Activated CD8-positive, alpha-beta memory T cell treated with anti-CD3 and anti-CD28 coated beads for 36 hours (primary cell): ENCODE results near the gene PIGK. TPM values are rescaled to one million over a fixed set of nuclear protein-coding genes. Genes with fewer than 3 reads are reported as not detected.
"Not testable (repeated sequence)": the region's sequence is repeated elsewhere in the genome, so short reads cannot be mapped to it uniquely, and the experiment has no call there.

Source experiments
- CTCF ChIA-PET: fragments of 350-600 bp; sonication (Branson Sonifier 250); formaldehyde crosslinking; loops from one replicate; lab custom pipeline; 2021; ENCODE audit warnings: antibody characterized with exemption; lab: Charles Lee
- POLR2A ChIA-PET: fragments of 350-600 bp; sonication (Branson Sonifier 250); formaldehyde crosslinking; loops from one replicate; lab custom pipeline; 2021; ENCODE audit warnings: antibody characterized with exemption; lab: Charles Lee
- total RNA-seq, 2 experiments: library from RNA; stranded (reverse); gene quantifications; one replicate each; pipeline ENCODE4 v1.2.3, GENCODE V29; 2021

The PIGK gene
- total RNA-seq, 2 experiments from 2014 or later: 22.8 to 23.2 TPM

- POLR2A ChIA-PET: no interaction called here
- CTCF ChIA-PET: no interaction called here
Measured at GRCh38 chr1:77200806-77201205, 18.4 kb downstream of the PIGK start.

GRCh38 chr1:77200293-77200692 is 18.9 kb downstream of the PIGK start:
- ChIA-PET POLR2A (no interaction called here), CTCF (no interaction called here)

- ChIA-PET CTCF (no interaction called here), POLR2A (no interaction called here)
Measured at GRCh38 chr1:77197351-77197750, 21.9 kb downstream of the PIGK start.

DNA sequence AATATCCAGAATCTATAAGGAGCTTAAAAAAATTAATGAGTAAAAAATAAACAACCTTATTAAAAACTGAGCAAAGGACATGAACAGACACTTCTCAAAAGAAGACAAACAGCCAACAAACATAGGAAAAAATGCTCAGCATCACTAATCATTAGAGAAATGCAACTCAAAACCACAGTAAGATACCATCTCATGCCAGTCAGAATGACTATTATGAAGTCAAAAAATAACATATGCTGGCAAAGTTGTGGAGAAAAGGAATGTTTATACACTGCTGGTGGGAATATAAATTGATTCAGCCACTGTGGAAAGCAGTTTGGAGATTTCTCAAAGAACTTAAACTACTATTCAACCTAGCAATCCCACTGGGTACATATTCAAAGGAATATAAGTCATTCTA is 25.3 kb downstream of the PIGK start:
- CTCF ChIA-PET: no interaction called here
- POLR2A ChIA-PET: no interaction called here

GRCh38 chr1:77188770-77189169 is 30.5 kb downstream of the PIGK start:
- ChIA-PET CTCF (no interaction called here), POLR2A (no interaction called here)

DNA sequence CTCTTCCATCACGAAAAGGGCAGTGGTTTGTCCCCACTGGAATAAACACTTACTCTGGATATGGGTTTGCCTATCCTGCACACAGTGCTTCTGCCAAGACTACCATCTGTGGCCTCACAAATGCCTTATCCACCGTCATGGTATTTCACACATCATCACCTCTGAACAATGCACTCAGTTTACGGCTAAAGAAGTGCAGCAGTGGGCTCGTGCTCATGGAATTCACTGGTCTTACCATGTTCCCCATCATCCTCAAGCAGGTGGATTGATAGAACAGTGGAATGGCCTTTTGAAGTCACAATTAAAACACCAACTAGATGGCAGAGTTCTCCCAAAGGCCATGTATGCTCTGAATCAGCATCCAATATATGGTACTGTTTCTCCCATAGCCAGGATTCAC is 32.3 kb downstream of the PIGK start:
- CTCF ChIA-PET, POLR2A ChIA-PET: not testable (repeated sequence)

DNA sequence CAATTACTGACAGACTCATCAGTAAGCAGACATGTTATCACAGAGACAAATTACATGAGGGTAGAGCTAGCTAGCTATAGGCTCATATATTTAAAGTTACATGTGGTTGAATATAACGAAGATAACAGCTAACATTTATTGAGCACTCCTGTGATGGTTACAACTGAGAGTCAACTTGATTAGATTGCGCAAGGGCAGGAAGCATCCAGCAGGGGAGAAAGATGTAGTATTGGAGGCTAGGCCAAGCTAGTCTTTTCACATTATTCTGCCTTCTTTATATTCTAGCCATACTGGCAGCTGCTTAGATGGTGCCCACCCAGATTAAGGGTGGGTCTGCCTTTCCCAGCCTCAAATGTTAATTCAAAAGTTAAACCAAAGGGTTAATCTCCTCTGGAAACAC is 37.1 kb downstream of the PIGK start:
- CTCF ChIA-PET: no interaction called here
- POLR2A ChIA-PET: no interaction called here

GRCh38 chr1:77179632-77180031 is 39.6 kb downstream of the PIGK start:
- POLR2A ChIA-PET: no interaction called here
- CTCF ChIA-PET: no interaction called here

DNA sequence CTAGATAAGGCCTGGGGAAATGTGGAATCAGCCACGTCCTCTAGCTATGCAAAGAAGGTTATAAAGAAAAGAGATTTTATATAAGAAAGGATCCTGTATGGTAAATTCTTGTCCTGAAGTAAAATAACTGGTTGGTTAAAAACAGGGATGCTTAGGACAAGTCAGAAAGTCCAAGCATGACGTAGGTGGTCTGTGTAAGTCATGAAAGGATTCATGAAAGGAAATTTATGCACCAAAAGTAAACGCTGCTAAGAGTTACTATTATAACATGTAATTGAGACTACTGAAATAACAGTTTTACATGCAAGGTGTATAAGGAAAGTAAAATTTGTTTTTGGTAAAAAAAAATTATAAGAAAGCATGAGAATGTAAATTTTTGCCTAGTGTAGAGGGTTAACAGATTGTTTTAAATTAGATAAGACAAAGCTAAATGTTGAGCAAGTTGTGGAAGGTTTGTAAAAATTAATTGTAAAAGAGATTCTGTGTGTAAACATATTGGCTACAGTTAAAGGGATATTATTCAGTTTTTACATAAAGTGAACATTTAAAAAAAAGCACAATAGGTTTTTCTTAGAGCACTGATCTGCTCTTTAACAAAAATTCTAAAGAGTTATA is 43.9 kb downstream of the PIGK start:
- CTCF ChIA-PET: no interaction called here
- POLR2A ChIA-PET: no interaction called here

DNA sequence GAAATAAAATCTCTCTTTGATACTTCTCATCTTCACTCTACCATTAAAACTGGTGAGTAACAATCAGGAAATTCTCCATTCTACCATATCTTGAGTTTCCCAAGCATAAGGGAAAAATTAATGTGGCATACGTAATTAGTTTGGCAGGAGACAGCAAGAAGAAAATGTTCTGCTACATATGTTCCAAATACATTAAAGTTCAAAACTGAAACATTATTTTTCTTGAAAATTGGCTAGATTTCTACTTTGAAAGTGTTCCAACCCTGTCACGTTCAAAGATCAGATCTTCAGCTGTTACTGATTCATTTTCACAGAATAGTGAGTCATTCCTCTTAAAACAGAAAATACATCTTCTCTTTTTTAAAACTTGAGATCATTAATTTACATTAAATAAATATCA is 48.5 kb downstream of the PIGK start:
- CTCF ChIA-PET: no interaction called here

GRCh38 chr1:77168358-77168757 is 50.9 kb downstream of the PIGK start:
- POLR2A ChIA-PET: no interaction called here

More for the DNA sequence above, 48.5 kb downstream of the PIGK start:
- POLR2A ChIA-PET: no interaction called here

DNA sequence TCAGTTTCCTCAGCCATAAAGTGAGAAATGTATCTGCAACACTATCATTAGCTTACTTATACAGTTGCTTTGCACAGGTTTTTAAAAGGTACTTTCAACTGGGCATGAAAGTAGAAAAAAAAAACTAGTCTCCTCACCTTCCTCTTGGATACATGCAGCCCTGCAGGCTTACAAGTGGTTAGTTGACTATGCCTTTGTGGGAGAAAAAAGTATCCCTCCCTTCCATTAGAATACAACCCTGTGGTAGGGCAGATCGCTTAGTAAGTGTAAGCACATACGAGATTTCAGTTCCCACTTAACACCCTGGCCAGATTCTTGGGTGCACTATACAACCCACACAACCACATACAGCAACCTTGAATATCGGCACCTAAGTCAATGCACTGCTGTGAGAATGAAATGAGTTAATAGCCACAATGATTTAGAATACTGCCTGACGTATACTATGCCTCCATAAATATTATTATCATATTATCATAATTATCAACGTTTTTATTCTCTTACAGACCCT is 54.7 kb downstream of the PIGK start:
- CTCF ChIA-PET: no interaction called here
- POLR2A ChIA-PET: no interaction called here

More at GRCh38 chr1:77168358-77168757, 50.9 kb downstream of the PIGK start:
- CTCF ChIA-PET: no interaction called here

- CTCF ChIA-PET, POLR2A ChIA-PET: not testable (repeated sequence)
Measured at GRCh38 chr1:77159706-77160105, 59.5 kb downstream of the PIGK start.

GRCh38 chr1:77156214-77156613 is 63.0 kb downstream of the PIGK start:
- CTCF ChIA-PET: no interaction called here
- POLR2A ChIA-PET: no interaction called here

DNA sequence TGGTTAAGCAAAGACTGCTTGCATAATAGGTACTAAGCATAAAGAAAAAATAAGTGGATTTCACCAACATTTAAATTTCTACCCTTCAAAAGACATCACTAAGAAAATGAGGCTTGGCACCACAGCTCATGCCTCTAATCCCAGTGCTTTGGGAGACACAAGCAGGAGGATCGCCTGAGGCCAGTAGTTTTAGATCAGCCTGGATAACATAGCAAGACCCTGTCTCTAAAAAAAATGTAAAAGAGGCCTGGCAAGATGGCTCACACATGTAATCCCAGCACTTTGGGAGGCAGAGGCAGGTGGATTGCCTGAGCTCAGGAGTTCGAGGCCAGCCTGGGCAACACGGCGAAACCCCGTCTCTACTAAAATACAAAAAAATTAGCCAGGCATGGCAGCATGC is 73.0 kb downstream of the PIGK start:
- POLR2A ChIA-PET: no interaction called here
- CTCF ChIA-PET: interaction anchor here (0.8 to 1.2 kb wide), 2 partner anchors 18 to 387 kb away, joined by 3 to 5 read pairs; no protein-coding TSS in a partner anchor

GRCh38 chr1:77143529-77144121 is 75.6 kb downstream of the PIGK start:
- ChIA-PET CTCF (no interaction called here), POLR2A (no interaction called here)

GRCh38 chr1:77139389-77139788 is 79.8 kb downstream of the PIGK start:
- ChIA-PET CTCF (no interaction called here), POLR2A (no interaction called here)

- ChIA-PET CTCF (no interaction called here), POLR2A (no interaction called here)
Measured at GRCh38 chr1:77134359-77134758, 84.9 kb downstream of the PIGK start.

GRCh38 chr1:77133731-77134358 is 85.4 kb downstream of the PIGK start:
- CTCF ChIA-PET: no interaction called here
- POLR2A ChIA-PET: no interaction called here

DNA sequence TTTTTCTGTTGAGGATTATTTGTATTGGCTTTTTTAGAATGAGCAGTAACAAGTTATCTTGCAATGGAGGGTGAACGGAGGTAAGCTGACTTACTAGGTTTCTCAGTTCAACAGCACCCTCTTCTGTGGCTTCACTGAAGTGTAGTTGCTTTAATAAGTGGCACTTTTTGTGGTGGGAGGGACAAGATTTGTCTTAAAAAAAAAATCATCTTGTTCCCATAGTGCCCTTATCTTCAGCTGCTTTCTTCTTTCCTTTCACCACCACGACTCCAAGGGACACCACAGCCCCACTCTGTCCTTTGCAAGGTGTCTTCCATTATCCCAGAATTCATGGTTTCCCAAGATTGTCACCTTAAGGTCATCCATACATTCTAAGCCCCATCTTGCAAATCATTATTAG is 92.9 kb downstream of the PIGK start:
- POLR2A ChIA-PET: no interaction called here
- CTCF ChIA-PET: interaction anchor here (0.7 kb wide), 1 partner anchor 364 kb away, joined by 3 read pairs; no protein-coding TSS in a partner anchor

GRCh38 chr1:77121503-77121902 is 97.7 kb downstream of the PIGK start:
- POLR2A ChIA-PET: no interaction called here

More at GRCh38 chr1:77121503-77121902, 97.7 kb downstream of the PIGK start:
- CTCF ChIA-PET: no interaction called here
